Glomerular endothelial cell (primary cell): ENCODE results near the gene ZNF765. TPM values are rescaled to one million over a fixed set of nuclear protein-coding genes. Genes with fewer than 3 reads are reported as not detected.
"Not testable (repeated sequence)": the region's sequence is repeated elsewhere in the genome, so short reads cannot be mapped to it uniquely, and the experiment has no call there.

Experiments used
- DNase-seq: peaks from one replicate; pipeline ENCODE4 v3.0.0-alpha.2; 2011; ENCODE audit warnings: low read depth, low spot score; ENCODE audit errors: extremely low read depth
- total RNA-seq: library from RNA; depleted of rRNA; stranded (reverse); fragments of >200 nt; gene quantifications from 2 replicates; pipeline ENCODE4 v1.2.3, GENCODE V29; 2015

Gene ZNF765
- total RNA-seq, 1 donor from 2014 or later, result 12.7 TPM

DNA sequence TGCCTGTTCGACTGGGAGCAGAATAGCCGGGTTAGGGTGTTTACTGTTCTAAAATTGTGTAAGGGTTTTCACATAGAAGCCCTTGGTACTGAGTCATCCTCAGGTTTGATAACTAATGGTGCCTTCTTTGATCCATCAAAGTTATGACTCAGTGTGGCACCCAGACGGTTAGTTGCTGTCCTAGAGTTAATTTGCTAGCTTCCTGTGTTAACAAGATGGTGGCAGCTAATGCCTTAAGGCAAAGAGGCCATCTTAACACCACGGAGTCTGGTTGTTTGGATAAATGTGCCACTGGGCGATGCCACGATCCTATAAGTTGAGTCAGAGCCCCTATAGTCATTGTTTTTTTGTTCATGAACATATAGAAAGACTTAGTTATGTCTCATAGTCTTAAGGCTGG lies 80.5 kb downstream of the ZNF765 start:
- DNase-seq, result not testable (repeated sequence)

Other genes with a start within 250 kb of the ZNF765 start
- gene ZNF347, start 236.1 kb upstream of the ZNF765 start, total RNA-seq, result 4.5 and 6.0 TPM in 2 replicates
- gene ZNF665, start 201.8 kb upstream of the ZNF765 start, total RNA-seq, result 1.9 and 2.5 TPM in 2 replicates
- gene ZNF677, start 140.3 kb upstream of the ZNF765 start, total RNA-seq, result 18.7 and 28.1 TPM in 2 replicates
- not detected in 2 replicates for gene VN1R2, start 136.9 kb upstream of the ZNF765 start, total RNA-seq
- gene VN1R4, start 127.4 kb upstream of the ZNF765 start, total RNA-seq, result not detected in 2 replicates
- gene ZNF845, start 61.4 kb upstream of the ZNF765 start, total RNA-seq, result 5.1 and 5.3 TPM in 2 replicates
- 2.6 and 2.7 TPM in 2 replicates for gene ZNF525, start 29.4 kb upstream of the ZNF765 start, total RNA-seq
- gene ZNF761, start 36.8 kb downstream of the ZNF765 start, total RNA-seq, result 6.6 and 7.0 TPM in 2 replicates
- 2.5 and 4.0 TPM in 2 replicates for gene ZNF813, start 72.6 kb downstream of the ZNF765 start, total RNA-seq
- gene ZNF331, start 143.0 kb downstream of the ZNF765 start, total RNA-seq, result 6.2 and 8.3 TPM in 2 replicates
- not detected in 2 replicates for gene DPRX, start 236.8 kb downstream of the ZNF765 start, total RNA-seq